Measurements from ENCODE around the gene NOVA2. TPM values are rescaled to one million over a fixed set of nuclear protein-coding genes. Genes with fewer than 3 reads are reported as not detected.

Gene NOVA2, protein sequence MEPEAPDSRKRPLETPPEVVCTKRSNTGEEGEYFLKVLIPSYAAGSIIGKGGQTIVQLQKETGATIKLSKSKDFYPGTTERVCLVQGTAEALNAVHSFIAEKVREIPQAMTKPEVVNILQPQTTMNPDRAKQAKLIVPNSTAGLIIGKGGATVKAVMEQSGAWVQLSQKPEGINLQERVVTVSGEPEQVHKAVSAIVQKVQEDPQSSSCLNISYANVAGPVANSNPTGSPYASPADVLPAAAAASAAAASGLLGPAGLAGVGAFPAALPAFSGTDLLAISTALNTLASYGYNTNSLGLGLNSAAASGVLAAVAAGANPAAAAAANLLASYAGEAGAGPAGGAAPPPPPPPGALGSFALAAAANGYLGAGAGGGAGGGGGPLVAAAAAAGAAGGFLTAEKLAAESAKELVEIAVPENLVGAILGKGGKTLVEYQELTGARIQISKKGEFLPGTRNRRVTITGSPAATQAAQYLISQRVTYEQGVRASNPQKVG
- 0.40 TPM for total RNA-seq

DNA sequence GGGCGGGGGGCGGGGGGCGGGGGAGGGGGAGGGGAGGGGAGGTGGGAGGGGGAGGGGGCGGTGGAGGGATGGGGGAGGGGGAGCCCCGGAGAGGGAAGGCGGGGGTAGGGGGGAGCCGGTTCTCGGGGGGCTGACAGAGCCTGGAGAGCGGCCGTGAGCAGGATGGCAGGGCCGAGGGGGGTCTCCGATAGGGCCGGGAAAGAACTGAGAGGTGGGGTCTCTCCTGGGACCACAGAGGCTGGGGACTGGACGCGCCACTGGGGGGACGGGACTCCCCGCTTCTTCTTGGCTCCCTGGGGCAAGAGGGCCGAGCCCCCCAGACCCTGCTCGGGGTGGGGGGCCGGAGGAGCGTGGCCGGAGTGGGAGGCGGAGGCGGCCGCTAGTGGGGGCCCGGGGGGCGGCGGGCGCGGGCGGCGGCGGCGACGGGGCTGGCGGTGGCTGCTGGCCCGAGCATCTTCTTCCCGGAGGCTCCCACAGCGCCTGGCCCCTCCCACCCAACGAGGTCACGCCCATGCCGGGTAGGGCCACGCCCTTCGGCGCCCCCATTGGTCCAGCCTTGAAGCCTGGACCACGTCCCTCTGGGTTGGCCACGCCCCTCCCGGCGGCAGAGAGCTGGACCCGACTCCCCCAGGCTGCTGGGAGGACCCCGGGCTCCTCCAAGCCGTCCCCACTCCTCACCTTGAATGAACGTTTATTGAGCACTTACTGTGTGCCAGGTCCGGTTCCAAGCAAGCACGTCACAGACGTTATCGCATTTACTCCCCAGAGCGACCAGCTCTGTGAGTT, at the start of gene NOVA2:
Gene NOVA2 (minus strand): TSS at position 313 of the 786 bp plus-strand sequence. CDS start 514 bp downstream, outside the sequence.
- peak; percentile 68 for ATAC-seq

- ATAC-seq: no peak
These were observed 49.7 kb upstream of the NOVA2 start for GRCh38 chr19:46023311-46023779.

- ATAC-seq: no peak
These were observed 49.0 kb upstream of the NOVA2 start, which contains the start of gene PGLYRP1 for GRCh38 chr19:46022431-46023310. Gene PGLYRP1, minus strand, starts transcription at chr19:46023053. Its CDS starts 32 bp downstream, at chr19:46023021.

DNA sequence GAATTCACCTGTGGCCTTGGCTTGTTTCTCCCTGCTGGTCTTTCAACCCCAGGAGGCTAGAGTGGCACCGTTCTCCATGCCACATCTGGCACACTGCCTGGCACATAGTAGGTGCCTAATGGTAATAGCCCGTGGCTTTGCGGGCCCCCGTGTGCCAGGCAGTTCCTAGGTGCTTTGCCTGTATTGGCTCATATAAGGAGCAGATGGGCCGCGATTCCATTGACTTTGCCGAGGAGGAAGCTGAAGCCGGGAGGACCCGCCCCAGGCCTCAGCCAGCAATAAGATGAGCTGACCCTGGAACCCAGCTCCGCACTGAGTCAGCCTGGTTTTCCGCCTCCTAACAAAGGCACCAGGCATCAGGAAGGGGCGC, 48.4 kb upstream of the NOVA2 start:
- ATAC-seq: no peak

- peak; percentile 75 for ATAC-seq
These were observed 47.9 kb upstream of the NOVA2 start for GRCh38 chr19:46021531-46022041.

- no peak for ATAC-seq
These were observed 47.1 kb upstream of the NOVA2 start for GRCh38 chr19:46020819-46021125.

GRCh38 chr19:46019270-46019669, 45.6 kb upstream of the NOVA2 start:
- no peak for ATAC-seq

GRCh38 chr19:46018729-46019251, 45.1 kb upstream of the NOVA2 start:
- ATAC-seq: no peak

DNA sequence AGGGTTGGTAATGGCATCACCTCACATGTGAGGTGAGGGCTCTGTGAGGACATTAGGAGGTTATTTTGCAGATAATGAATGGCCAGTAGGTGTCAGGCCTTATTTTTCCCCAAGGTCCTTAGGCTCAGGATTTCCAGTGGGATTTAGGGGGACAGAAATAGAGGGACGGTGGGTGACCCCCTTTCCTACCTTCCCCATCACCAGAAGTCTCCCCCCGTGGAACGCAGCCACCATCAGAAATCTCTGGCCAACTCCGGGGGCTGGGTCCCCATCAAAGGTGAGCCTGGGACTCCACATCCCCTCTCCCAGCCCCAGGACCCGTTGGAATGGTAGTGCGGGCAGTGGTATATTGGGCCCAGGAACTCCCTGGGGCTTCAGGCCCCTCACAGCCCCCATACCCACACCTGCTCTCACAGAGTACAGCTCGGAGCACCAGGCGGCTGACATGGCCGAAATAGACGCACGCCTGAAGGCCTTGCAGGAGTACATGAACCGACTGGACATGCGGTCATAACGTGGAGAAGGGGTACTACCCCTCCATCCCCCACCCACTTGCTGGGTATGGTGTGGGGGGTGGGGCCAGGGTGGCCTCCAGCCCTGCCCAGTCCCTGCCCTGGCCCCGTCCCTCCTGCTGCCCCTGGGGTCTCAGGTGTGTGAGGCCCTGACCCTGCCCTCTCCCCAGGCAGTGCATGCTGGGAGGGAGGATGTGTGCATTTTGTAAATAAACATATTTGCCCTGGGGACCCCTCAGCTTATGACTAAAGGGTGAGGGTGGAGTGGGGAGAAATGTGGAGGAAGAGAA, 44.4 kb upstream of the NOVA2 start:
- no peak for ATAC-seq

DNA sequence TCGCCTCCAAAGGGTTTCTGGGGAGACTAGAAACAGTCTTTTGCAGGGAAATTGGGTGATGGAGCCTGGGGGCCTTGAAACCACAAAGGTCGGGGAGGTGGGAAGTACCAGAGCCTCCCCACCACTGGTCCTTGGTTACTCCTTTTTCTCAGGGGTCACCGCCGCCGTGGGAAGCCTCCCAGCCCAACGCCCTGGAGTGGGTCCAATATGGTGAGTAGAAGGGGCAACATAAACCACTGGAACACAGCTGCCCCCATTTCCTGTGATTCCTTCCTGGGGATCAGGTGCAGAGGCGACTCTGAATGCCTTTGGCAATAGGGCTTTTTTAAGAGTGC, 43.4 kb upstream of the NOVA2 start:
- ATAC-seq: no peak

GRCh38 chr19:46016426-46017094, 42.9 kb upstream of the NOVA2 start:
- ATAC-seq: peak; percentile 61

DNA sequence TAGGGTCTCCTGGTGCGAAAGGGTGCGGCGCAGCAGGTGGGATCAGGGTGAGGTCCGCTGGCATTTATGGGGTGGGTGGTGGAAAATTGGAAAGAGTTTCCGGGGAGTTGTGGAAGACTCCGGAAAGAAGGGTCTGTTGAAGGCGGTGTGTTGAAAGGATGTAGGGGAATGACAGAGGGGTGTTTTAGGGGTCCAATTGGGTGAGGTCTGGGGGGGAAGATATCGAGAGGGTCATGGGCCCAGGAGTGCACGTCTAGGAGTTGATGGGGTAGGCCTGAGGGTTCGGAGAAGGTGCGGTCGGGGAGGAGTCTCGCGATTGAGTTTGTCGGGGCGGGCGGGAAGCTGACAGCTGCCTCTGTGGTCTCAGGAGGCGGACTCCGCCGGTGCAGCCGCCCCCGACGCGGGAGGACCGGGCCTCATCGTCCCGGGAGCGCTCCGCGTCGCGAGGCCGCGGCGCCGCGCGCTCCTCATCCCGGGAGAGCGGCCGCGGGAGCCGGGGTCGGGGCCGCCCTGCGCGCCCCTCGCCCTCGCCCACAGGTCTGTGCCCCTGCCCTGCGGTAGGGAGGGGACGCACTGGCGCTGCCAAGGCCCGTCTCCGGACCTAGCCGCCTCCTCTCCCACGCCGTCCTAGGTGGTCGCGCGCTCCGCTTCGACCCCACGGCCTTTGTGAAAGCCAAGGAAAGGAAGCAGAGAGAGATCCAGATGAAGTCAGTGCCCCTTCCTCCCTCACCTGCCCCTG, 42.2 kb upstream of the NOVA2 start:
- ATAC-seq: peak; percentile 9

DNA sequence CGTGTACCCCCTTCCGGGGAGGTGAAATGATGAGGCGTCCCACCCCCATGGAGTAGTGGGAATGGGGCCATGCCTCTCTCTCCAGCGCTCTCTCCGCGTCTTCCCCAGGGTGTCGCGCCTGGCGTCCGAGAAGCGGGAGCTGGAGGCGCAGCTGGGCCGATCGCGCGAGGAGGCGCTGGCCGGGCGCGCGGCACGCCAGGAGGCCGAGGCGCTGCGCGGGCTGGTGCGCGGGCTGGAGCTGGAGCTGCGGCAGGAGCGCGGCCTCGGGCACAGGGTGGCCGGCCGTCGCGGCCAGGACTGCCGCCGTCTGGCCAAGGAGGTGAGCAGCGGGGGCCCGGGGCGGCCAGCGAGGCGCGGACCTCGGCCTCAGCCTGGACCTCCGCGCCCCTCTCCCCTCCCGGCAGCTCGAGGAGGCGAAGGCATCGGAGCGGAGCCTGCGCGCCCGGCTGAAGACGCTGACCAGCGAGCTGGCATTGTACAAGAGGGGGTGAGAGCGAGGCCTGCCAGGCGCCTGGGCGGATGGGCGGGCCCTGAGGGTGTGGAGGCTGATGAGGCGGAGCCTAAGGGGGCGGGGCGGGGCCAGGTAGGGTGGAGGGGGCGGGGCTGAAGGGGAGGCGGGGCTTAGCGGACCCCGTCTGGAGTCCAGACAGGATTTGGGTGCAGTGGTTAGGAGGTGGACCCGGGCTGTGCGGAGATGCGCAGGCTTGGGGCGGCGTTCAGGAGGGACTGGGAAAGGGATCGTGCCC, 41.4 kb upstream of the NOVA2 start:
- ATAC-seq: peak; percentile 82

GRCh38 chr19:46014534-46014933, 40.9 kb upstream of the NOVA2 start:
- ATAC-seq: no peak

DNA sequence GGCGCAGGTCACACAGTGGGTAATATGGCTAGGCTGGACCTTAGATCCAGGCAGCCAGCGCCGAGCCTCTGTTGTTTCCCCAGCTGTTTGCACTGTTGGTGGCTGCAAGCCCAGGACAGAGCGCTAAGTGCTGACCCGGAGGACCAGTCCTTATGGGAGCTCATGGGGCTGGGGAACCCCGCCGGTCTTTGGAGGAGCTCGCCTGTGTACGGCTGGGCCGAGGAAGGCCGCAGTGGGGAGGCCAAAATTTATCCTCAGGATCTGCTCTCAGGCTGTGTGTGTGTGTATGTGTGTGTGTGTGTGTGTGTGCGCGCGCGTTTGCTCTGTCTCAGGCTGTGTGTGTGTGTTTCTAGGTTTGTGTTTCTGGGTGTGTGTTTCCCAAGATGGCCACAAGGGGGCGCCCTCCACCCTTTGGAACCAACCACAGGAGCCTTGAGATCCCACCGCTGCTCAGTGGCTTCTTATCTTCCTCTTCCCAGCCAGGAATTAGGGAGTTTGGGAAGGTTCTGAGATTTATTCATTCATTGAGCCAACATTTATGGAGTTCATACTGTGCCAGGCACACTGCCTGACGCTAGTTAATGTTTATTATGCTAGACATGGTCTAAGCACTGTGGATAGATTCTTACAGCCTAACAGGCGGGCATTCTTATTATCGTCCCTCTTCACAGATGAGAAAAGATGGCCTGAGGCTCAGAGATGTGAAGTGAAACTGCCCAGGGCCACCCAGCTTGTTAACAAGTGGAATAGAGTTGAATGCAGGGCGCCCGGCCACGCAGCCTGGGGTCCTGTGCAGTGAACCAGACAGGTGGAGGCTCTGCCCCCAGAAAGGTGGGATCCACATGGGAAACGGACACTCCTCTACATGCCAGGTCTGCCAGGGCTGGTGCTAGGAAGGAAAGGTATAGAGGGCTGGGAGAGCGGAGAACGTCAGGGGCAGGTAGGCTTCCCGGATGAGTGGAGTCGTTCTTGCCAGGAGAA, 36.2 kb upstream of the NOVA2 start:
- peak; percentile 76 for ATAC-seq

- ATAC-seq: no peak
These were observed 32.7 kb upstream of the NOVA2 start for GRCh38 chr19:46006411-46006810.

- no peak for ATAC-seq
These were observed 29.1 kb upstream of the NOVA2 start for GRCh38 chr19:46002678-46003275.

Data from esophagus mucosa (tissue), 1 donor.